SIG-M5 (cell line): ENCODE data around the gene SPAG16.

Experiments used
- DNase-seq: peaks from one replicate; lab custom pipeline; 2025; lab: John Stamatoyannopoulos, UW

SPAG16 gene

DNA sequence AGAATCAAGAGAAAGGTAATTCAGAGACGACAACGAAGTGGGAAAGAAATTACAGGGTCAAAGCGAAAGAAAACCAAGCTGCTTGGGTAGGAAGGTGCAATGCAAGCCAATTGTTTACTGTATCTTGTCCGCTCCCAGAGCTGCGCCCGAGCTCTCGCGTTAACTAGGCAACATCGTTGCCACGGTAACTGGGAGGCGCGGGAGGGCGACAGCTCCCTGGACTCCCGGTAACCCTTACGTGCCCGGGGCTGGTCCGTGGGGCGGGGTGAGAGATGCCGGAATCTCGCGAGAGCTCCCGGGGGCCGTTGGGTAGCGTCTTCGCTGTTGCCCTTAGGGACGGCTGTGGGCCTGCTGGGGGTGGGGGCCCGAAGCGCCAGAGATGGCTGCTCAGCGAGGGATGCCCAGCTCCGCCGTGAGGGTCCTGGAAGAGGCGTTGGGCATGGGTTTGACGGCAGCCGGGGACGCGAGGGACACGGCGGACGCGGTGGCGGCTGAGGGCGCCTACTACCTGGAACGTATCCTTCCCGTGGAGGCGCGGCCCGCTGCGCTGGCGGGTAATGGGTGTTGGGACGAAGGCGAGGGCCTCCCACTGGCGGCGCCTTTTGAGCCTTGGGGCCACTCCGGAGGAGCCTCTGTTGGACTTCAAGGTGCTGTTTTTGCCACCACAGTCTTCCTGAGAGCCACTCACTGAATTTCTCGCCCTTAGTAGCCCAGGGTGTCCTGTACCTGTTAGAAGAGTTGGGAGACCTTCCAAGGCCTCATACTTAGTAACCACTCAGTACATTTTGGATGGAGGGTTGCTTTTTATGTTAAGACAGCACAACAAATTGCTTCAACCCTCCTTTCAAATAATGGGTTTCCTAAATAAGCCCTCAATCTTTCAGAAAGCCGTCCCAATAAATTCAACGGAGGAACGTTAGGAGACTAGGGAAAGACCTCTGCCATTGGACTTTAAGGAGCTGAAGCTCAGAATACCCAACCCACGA, at the start of gene SPAG16:
Gene SPAG16, plus strand, starts transcription at position 360 of the 986 bp plus-strand sequence.
- no peak for DNase-seq

DNA sequence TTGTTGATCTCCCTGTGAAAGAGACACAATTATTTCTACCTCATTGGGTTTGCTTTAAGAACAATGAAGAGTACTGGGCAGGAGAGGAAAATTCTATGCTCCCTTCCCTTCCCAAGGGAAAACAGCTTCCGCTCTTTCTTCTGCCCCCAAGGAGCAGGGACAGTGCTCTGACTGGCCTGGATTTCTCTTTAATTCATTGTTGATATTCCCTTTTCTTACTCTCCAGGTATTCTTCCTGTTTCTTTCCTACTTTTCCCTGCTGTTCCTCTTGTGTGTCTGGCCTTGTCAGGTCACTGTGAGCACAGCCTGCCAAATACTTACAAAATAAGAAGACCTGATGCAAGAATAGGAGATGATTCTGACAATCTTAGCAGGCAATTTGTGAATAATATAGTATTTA, 49.6 kb upstream of the SPAG16 start:
- DNase-seq = no peak

DNA sequence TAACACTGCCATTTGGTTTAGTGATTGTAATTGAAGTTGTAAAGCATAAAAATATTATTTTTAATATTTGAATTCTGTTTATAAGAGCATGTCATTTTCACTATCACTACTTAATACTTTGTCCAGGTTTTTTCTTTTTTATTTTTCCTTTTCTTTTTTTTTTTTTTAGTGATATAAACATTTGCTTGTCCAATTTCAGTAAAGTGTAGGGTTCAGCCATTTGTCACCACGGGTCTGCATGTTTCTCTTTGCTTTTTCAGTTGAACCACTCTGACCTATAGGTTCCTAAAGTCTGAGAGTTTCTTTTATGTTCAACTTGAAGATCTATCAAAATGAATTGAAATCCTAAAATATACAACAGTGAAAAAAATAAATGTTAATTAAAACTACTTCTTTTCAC, 48.5 kb upstream of the SPAG16 start:
- no peak for DNase-seq

DNA sequence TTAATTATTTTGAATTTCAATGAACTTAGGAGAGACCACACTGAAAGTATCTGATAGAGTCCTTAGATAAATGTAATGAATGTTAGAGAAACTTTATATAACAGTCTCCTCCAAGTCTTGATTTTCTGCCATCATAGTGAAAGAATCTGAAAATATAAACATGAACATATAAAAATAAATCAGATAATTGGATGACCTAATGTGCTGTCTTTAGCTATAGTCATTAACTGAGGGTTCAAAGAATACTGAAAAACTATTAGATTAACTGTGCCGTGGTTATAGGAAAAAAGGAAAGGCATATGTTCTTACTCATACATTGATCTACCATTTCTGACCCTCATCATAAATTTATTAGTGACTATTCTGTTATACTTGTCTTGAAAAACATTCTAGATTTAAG, 47.0 kb upstream of the SPAG16 start:
- DNase-seq = no peak

GRCh38 chr2:213237787-213238186, 46.5 kb upstream of the SPAG16 start:
- DNase-seq = no peak

- no peak for DNase-seq
These were observed 45.3 kb upstream of the SPAG16 start for GRCh38 chr2:213238753-213239495.

- no peak for DNase-seq
These were observed 42.4 kb upstream of the SPAG16 start for GRCh38 chr2:213241817-213242216.

- DNase-seq = no peak
These were observed 41.6 kb upstream of the SPAG16 start for GRCh38 chr2:213242653-213243052.

DNA sequence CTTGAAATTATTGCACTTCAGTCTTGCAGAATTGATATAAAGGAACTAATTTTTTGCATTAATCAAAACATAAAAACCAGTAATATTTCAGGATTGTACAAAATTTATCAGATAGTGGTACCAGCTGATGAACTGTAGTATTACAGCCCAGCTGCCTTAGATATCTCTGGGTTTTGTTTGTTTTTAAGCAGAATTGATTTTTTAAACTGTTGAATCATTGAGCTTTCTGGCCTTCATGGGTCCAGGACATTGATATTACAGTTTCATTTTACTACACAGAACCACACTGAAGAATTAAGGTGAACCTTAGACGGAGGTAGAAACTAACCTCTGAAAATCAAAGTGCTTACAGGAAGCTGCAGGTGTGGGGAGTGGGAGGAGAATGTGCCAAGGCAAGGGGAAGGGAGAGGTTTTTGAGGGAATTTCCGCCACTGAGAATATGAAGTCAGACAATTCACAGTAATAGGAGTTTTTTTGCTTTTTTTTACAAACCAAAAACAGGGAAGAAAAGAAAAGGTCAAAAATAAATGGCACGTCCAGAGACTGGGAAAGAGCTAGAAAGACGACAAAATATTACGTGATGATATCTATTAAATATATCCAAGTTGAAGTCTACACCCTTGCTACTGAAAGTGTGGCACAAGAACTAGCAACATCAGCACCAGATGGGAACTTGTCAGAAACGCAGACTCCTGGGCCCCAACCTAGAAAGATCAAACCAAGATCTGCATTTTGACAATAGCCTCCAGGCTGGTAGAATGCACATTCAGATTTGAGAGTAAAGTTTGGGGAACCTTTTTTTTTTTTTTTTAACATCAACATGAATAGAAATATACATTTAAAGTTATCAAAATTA, 40.8 kb upstream of the SPAG16 start:
- DNase-seq = no peak

DNA sequence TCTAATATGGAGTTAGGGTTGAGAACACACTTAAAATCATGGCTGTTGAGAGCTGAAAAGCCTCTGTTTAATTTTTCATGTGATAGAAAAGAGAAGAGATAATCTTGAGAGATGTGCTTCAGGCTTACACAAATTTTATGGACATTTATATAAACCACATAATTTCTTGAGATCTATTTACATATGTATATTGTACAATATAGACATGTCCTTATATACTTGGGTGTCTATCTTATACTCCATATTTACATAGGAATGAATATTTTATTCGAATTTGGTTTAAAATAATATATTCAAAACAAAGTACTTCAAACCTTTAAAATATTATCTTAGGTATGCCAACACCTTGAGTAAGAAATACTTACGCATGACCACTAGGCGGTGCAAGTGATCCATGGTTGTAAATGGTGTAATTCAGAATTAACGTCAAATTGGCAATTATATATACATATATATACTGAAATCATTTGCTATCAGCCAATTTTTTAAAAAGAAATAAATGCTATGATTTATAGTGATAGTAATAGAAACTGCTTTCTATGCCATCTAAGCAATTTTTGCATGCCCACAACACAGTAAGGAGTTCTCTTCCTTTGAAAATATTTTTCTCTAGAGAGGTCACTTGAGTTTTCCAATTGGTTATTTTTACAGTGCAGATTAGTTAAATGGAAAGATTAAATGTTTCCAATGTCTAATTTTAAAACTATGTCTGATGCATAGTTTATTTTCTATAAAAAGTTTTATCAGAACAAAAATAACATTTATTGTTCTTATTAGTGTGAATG, 37.6 kb upstream of the SPAG16 start:
- DNase-seq = no peak

- DNase-seq = no peak
These were observed 36.7 kb upstream of the SPAG16 start for GRCh38 chr2:213247566-213247965.

DNA sequence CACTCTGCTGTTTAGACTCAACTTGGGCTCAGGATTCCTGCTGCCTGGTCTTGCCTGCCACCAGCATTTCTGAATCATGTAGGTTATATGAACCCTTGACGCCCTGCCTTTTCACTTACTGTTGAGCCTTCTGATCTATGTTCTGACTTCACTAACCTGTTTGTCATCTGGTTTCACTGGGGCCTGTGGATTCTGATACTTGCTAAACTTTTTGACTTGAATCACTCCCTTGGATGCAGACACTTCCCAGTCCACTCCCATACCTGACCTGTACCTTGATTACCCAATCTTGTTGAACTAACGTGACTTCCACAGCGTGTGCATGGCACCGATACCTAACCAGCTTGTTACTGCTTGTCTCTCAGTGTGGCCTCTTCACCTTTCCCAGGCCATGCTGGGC, 35.6 kb upstream of the SPAG16 start:
- DNase-seq = no peak

DNA sequence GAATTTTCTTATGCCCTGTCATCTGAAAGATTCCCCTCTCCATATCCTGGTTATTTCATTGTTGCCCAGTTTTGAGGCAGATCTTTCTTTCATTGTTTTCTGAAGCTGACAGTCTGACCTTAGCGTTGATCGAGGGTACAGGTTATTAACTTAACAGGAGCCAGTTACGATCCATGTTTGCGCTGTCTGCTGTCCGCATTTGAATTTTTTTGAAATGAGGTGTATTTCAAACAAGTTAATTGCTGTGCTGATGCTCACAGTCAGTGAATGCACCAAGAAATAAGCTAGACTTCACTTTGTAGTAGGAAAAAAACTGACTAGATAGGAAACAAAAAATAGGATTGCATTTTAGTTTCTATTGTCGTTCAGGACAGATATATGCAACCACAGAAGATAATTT, 34.8 kb upstream of the SPAG16 start:
- no peak for DNase-seq

GRCh38 chr2:213251618-213252017, 32.6 kb upstream of the SPAG16 start:
- DNase-seq = no peak

DNA sequence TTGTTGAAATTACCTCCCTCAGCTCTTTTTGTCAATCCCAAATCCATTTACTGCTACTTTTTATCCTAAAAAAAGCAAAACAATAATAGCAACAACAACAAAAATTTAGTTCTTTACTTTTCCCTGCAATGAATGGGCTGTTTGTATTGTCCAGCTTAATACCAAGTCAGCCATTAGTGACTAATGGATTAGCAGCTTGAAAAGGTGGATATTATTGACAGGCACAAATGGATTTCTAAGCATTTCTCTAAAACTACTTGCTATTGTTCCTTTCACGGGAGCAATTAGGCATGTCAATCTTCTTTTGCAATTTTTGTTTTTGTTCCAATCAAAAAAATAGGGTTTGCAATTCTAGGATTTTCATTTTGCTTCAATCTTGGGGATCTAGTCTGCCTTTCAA, 32.1 kb upstream of the SPAG16 start:
- no peak for DNase-seq

GRCh38 chr2:213253162-213253561, 31.1 kb upstream of the SPAG16 start:
- no peak for DNase-seq

- no peak for DNase-seq
These were observed 25.0 kb upstream of the SPAG16 start for GRCh38 chr2:213259266-213259665.

- no peak for DNase-seq
These were observed 23.0 kb upstream of the SPAG16 start for GRCh38 chr2:213261237-213261636.

DNA sequence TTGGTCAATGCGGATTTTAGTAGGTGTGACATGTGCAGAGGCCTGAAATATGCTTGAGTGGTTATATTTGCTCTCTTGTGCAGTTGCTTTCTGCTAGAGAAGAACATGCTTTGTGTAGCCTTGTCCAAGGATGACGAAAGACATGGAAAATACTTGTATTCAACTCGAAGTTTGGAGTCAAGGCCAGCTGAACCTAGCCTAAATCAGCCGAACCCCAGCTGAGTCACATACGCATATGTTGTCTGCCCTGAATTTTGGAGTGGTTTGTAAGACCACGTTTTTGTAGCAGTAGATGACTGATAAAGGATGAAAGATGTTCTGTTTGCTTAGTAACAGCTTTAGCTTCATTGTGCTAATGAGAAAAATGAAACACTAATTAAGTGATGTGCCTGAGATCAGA, 22.5 kb upstream of the SPAG16 start:
- no peak for DNase-seq

- no peak for DNase-seq
These were observed 18.6 kb upstream of the SPAG16 start for GRCh38 chr2:213265679-213266078.

- no peak for DNase-seq
These were observed 17.8 kb upstream of the SPAG16 start for GRCh38 chr2:213266421-213266820.
